Measurements from ENCODE around the gene PPARG.
"Not testable (repeated sequence)": the region's sequence is repeated elsewhere in the genome, so short reads cannot be mapped to it uniquely, and the experiment has no call there.

- TF ChIP-seq, protein P1, sequence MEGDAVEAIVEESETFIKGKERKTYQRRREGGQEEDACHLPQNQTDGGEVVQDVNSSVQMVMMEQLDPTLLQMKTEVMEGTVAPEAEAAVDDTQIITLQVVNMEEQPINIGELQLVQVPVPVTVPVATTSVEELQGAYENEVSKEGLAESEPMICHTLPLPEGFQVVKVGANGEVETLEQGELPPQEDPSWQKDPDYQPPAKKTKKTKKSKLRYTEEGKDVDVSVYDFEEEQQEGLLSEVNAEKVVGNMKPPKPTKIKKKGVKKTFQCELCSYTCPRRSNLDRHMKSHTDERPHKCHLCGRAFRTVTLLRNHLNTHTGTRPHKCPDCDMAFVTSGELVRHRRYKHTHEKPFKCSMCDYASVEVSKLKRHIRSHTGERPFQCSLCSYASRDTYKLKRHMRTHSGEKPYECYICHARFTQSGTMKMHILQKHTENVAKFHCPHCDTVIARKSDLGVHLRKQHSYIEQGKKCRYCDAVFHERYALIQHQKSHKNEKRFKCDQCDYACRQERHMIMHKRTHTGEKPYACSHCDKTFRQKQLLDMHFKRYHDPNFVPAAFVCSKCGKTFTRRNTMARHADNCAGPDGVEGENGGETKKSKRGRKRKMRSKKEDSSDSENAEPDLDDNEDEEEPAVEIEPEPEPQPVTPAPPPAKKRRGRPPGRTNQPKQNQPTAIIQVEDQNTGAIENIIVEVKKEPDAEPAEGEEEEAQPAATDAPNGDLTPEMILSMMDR (IDR thresholded peaks at IDR 0.05): not testable (repeated sequence)
- not testable (repeated sequence) for TF ChIP-seq POLR2A (IDR thresholded peaks at IDR 0.05)
Measured at GRCh38 chr3:12469222-12469621, 180.4 kb downstream of the PPARG start.

All from Peyer's patch (tissue), 4 donors.